Inferior parietal cortex (tissue), 1 donor: ENCODE results near the gene SMIM35.
"Not testable (repeated sequence)": the region's sequence is repeated elsewhere in the genome, so short reads cannot be mapped to it uniquely, and the experiment has no call there.

ENCODE experiments used
- DNase-seq: peaks from one replicate; pipeline ENCODE4 v3.0.0-alpha.2; 2016; ENCODE audit errors: extremely low spot score

The SMIM35 gene

GRCh38 chr11:117985953-117986887 is 100.5 kb downstream of the SMIM35 start, which contains the start of gene IL10RA:
IL10RA (plus strand) TSS chr11:117986394; CDS start chr11:117986468, 74 bp downstream.
- peak; percentile 75 for DNase-seq

GRCh38 chr11:117984476-117984875 is 102.3 kb downstream of the SMIM35 start:
- DNase-seq = no peak

- no peak for DNase-seq
Measured at GRCh38 chr11:117983163-117983475, 103.6 kb downstream of the SMIM35 start.

GRCh38 chr11:117980720-117981119 is 106.0 kb downstream of the SMIM35 start:
- DNase-seq = no peak

GRCh38 chr11:117980280-117980679 is 106.5 kb downstream of the SMIM35 start:
- no peak for DNase-seq

GRCh38 chr11:117979481-117980211 is 107.1 kb downstream of the SMIM35 start:
- no peak for DNase-seq

GRCh38 chr11:117978991-117979390 is 107.8 kb downstream of the SMIM35 start:
- no peak for DNase-seq

GRCh38 chr11:117978291-117978910 is 108.4 kb downstream of the SMIM35 start:
- not testable (repeated sequence) for DNase-seq

- DNase-seq = not testable (repeated sequence)
Measured at GRCh38 chr11:117977612-117978264, 109.0 kb downstream of the SMIM35 start.

- no peak for DNase-seq
Measured at GRCh38 chr11:117977029-117977428, 109.7 kb downstream of the SMIM35 start.

GRCh38 chr11:117976445-117976844 is 110.3 kb downstream of the SMIM35 start:
- DNase-seq = no peak

- DNase-seq = no peak
Measured at GRCh38 chr11:117973503-117973860, 113.3 kb downstream of the SMIM35 start.

- no peak for DNase-seq
Measured at GRCh38 chr11:117972629-117973502, 113.9 kb downstream of the SMIM35 start.

- no peak for DNase-seq
Measured at GRCh38 chr11:117972044-117972443, 114.7 kb downstream of the SMIM35 start.

GRCh38 chr11:117970400-117971024 is 116.3 kb downstream of the SMIM35 start:
- no peak for DNase-seq

- no peak for DNase-seq
Measured at GRCh38 chr11:117969160-117969991, 117.4 kb downstream of the SMIM35 start.

- DNase-seq = no peak
Measured at GRCh38 chr11:117966908-117967307, 119.9 kb downstream of the SMIM35 start.

- DNase-seq = no peak
Measured at GRCh38 chr11:117962826-117963225, 123.9 kb downstream of the SMIM35 start.

- no peak for DNase-seq
Measured at GRCh38 chr11:117961896-117962295, 124.9 kb downstream of the SMIM35 start.

- DNase-seq = no peak
Measured at GRCh38 chr11:117960406-117960805, 126.4 kb downstream of the SMIM35 start.
